Panc1 (cell line): Measurements from ENCODE around the gene ZNRF3. TPM values are rescaled to one million over a fixed set of nuclear protein-coding genes. Genes with fewer than 3 reads are reported as not detected.

Experiments
- ATAC-seq: fragments of 200-7000 bp; cut with Tn5 transposase; 2 replicates; pipeline ENCODE4 v1.9.1; 2020; ENCODE audit warnings: mild to moderate bottlenecking, moderate library complexity
- BruUV-seq: library from RNA; stranded (reverse); fragments of 400-500 nt; replicated peaks from 2 replicates; lab custom pipeline; 2021; lab: Mats Ljungman, UMichigan
- CTCF ChIA-PET: fragments of 300-600 bp; sonication (Branson Sonifier 250); formaldehyde crosslinking; loops from one replicate; lab custom pipeline; 2022; ENCODE audit warnings: antibody characterized with exemption; lab: Charles Lee
- POLR2A ChIA-PET: fragments of 300-600 bp; sonication (Branson Sonifier 250); formaldehyde crosslinking; loops from one replicate; lab custom pipeline; 2022; ENCODE audit warnings: antibody characterized with exemption; lab: Charles Lee
- DNase-seq: peaks from one replicate; pipeline ENCODE4 v3.0.0-alpha.2; 2010; ENCODE audit warnings: low read depth, low spot score
- H3K27ac ChIP-seq: 2 replicates; pipeline ENCODE4 v1.5.1; 2011; ENCODE audit warnings: mild to moderate bottlenecking, low read length, inconsistent platforms
- H3K27me3 ChIP-seq: fragments of 200-500 bp; sonication (Bioruptor generic); 2 replicates; pipeline ENCODE4 v1.6.0; 2014; ENCODE audit warnings: low read length, inconsistent platforms; ENCODE audit not compliant: control insufficient read depth, insufficient read depth
- H3K36me3 ChIP-seq: fragments of 200-500 bp; sonication (Bioruptor generic); 2 replicates; pipeline ENCODE4 v1.5.1; 2014; ENCODE audit warnings: inconsistent platforms, mild to moderate bottlenecking, low read length, moderate library complexity; ENCODE audit not compliant: control insufficient read depth, insufficient read depth
- H3K4me1 ChIP-seq: 2 replicates; pipeline ENCODE4 v1.5.1; 2011; ENCODE audit warnings: inconsistent platforms, mild to moderate bottlenecking, low read length, moderate library complexity; ENCODE audit not compliant: control insufficient read depth, insufficient read depth
- H3K4me3 ChIP-seq, 2 experiments: 2 replicates each; pipeline ENCODE4 v1.5.1; 2011 to 2012; ENCODE audit warnings: low read depth in 2 of 2, low read length in 2 of 2, mild to moderate bottlenecking in 2 of 2, inconsistent platforms in 1 of 2, moderate library complexity in 1 of 2
- H3K9me3 ChIP-seq: fragments of 200-500 bp; sonication (Bioruptor generic); 2 replicates; pipeline ENCODE4 v1.5.1; 2014; ENCODE audit warnings: low read depth, mild to moderate bottlenecking, inconsistent platforms, low read length, moderate library complexity; ENCODE audit not compliant: control insufficient read depth, insufficient read depth
- POLR2AphosphoS5 ChIP-seq: IDR thresholded peaks from 2 replicates; pipeline ENCODE4 v1.6.1; 2012; ENCODE audit warnings: mild to moderate bottlenecking, low read depth, low read length, moderate library complexity
- SIN3A ChIP-seq: IDR thresholded peaks from 2 replicates; pipeline ENCODE4 v1.6.1; 2012; ENCODE audit warnings: low read depth, mild to moderate bottlenecking, low read length, moderate library complexity, borderline replicate concordance; ENCODE audit not compliant: insufficient read depth
- TCF7L2 ChIP-seq: IDR thresholded peaks from 2 replicates; pipeline ENCODE4 v1.6.1; 2011; ENCODE audit warnings: mild to moderate bottlenecking, low read depth, low read length, inconsistent platforms
- in situ Hi-C: cut with HindIII; loops from 2 replicates; pipeline ENCODE4 v1.10.0; 2016; ENCODE audit warnings: low sequenced_read_pairs, low pct_unique_long_range_greater_than_20kb
- intact Hi-C: fragments of 100-400 bp; cut with micrococcal nuclease; formaldehyde crosslinking; loops from one replicate; pipeline ENCODE4 v1.10.0; 2022; ENCODE audit not compliant: unreplicated experiment
- total RNA-seq: library from RNA; stranded (reverse); gene quantifications from one replicate; pipeline ENCODE4 v1.2.1, GENCODE V29; 2021; ENCODE audit not compliant: unreplicated experiment
- TF ChIP-seq, protein P1 (sequence below), 2 experiments: IDR thresholded peaks; 2 replicates each; pipeline ENCODE4 v1.6.1; 2011 to 2012; ENCODE audit warnings: low read depth in 2 of 2, control low read depth in 1 of 2, low read length in 1 of 2, mild to moderate bottlenecking in 1 of 2, moderate library complexity in 1 of 2; ENCODE audit not compliant: insufficient read depth in 1 of 2
- TF ChIP-seq, protein P2 (sequence below): fragments of 450-650 bp; IDR thresholded peaks from 2 replicates; pipeline ENCODE4 v1.5.1; 2017; ENCODE audit warnings: mild to moderate bottlenecking

Gene ZNRF3
- total RNA-seq, 1 experiment from 2014 or later = 7.3 TPM

DNA sequence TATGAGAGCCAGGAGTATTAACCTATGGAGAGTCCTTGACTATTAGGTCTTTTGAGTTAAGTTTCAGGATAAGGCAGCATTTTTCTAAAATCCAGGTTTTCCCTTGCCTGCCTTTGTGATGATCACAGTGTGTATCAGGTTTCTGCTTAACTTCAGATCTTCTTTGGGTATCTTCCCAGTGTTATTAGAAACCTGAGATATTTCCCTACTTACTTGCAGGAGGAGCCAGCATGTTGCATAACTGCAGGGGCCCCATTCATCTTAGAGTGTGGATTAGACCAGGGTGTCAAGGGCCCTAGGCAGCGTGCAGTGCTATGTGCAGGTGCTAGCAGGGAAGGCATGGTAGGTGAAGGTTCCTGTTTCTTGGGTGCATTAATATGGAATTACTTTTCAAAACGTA, 69.5 kb downstream of the ZNRF3 start:
- no peak for ATAC-seq
- H3K36me3 ChIP-seq = no peaks in the 10 kb centered on the region
- H3K27ac ChIP-seq = no peak overlapping the region
- intact Hi-C loops (no loop called here), in situ Hi-C loops (no loop called here)
- BruUV-seq = no TSS peak
- no peak overlapping the region for H3K4me3 ChIP-seq
- ChIA-PET CTCF (no interaction called here), POLR2A (no interaction called here)
- TF ChIP-seq POLR2AphosphoS5 = no peak
- TF ChIP-seq, protein P1, sequence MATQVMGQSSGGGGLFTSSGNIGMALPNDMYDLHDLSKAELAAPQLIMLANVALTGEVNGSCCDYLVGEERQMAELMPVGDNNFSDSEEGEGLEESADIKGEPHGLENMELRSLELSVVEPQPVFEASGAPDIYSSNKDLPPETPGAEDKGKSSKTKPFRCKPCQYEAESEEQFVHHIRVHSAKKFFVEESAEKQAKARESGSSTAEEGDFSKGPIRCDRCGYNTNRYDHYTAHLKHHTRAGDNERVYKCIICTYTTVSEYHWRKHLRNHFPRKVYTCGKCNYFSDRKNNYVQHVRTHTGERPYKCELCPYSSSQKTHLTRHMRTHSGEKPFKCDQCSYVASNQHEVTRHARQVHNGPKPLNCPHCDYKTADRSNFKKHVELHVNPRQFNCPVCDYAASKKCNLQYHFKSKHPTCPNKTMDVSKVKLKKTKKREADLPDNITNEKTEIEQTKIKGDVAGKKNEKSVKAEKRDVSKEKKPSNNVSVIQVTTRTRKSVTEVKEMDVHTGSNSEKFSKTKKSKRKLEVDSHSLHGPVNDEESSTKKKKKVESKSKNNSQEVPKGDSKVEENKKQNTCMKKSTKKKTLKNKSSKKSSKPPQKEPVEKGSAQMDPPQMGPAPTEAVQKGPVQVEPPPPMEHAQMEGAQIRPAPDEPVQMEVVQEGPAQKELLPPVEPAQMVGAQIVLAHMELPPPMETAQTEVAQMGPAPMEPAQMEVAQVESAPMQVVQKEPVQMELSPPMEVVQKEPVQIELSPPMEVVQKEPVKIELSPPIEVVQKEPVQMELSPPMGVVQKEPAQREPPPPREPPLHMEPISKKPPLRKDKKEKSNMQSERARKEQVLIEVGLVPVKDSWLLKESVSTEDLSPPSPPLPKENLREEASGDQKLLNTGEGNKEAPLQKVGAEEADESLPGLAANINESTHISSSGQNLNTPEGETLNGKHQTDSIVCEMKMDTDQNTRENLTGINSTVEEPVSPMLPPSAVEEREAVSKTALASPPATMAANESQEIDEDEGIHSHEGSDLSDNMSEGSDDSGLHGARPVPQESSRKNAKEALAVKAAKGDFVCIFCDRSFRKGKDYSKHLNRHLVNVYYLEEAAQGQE (IDR thresholded peaks at IDR 0.05; ENCODE audit: insufficient read depth in 1 of 2, low read depth in 2 of 2, low read length in 1 of 2) = no peak
- TF ChIP-seq, protein P2, sequence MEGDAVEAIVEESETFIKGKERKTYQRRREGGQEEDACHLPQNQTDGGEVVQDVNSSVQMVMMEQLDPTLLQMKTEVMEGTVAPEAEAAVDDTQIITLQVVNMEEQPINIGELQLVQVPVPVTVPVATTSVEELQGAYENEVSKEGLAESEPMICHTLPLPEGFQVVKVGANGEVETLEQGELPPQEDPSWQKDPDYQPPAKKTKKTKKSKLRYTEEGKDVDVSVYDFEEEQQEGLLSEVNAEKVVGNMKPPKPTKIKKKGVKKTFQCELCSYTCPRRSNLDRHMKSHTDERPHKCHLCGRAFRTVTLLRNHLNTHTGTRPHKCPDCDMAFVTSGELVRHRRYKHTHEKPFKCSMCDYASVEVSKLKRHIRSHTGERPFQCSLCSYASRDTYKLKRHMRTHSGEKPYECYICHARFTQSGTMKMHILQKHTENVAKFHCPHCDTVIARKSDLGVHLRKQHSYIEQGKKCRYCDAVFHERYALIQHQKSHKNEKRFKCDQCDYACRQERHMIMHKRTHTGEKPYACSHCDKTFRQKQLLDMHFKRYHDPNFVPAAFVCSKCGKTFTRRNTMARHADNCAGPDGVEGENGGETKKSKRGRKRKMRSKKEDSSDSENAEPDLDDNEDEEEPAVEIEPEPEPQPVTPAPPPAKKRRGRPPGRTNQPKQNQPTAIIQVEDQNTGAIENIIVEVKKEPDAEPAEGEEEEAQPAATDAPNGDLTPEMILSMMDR = no peak
- no peak for TF ChIP-seq TCF7L2
- TF ChIP-seq SIN3A = no peak
- no peaks in the 10 kb centered on the region for H3K4me1 ChIP-seq
- H3K27me3 ChIP-seq = no peaks in the 10 kb centered on the region
- H3K9me3 ChIP-seq = no peaks in the 10 kb centered on the region
- DNase-seq = no peak

DNA sequence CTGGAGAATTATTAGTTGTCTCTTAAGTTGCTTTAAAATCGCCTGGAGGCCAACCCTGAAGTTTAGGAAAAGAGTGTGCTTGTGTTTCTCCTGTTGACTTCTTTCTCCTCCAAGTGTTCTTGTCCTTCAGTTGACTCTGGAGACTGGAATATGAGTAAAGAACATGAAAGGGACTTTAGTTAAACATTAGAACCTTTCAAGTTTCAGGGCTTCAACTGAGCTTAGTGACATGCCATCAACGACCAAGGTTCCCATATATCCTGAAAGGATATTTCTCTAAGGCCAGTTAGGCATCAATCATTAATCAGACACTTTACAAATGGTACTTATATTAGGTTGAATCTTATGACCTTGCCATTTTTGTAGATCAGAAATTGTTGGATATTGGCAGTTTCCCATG, 70.0 kb downstream of the ZNRF3 start:
- POLR2A ChIA-PET = no interaction called here
- Histone ChIP-seq H3K27me3 (no peaks in the 10 kb centered on the region), H3K27ac (no peak overlapping the region), H3K36me3 (no peaks in the 10 kb centered on the region), H3K4me3 (no peak overlapping the region), H3K9me3 (no peaks in the 10 kb centered on the region), H3K4me1 (no peaks in the 10 kb centered on the region)
- in situ Hi-C loops = no loop called here
- BruUV-seq = no TSS peak
- ATAC-seq = no peak
- TF ChIP-seq TCF7L2 = no peak
- TF ChIP-seq, protein P1 (IDR thresholded peaks at IDR 0.05; ENCODE audit: insufficient read depth in 1 of 2, low read depth in 2 of 2, low read length in 1 of 2) = no peak
- TF ChIP-seq SIN3A = no peak
- TF ChIP-seq, protein P2 = no peak
- TF ChIP-seq POLR2AphosphoS5 = no peak
- intact Hi-C loops = no loop called here
- CTCF ChIA-PET = no interaction called here
- DNase-seq = no peak
